ENCODE results near the gene SLC39A2. TPM values are rescaled to one million over a fixed set of nuclear protein-coding genes. Genes with fewer than 3 reads are reported as not detected.
A peak's percentile ranks its signal among the peaks of the same experiment; 100 is the strongest.

Gene SLC39A2
- total RNA-seq, 1 experiment from 2014 or later, result 0.88 TPM

DNA sequence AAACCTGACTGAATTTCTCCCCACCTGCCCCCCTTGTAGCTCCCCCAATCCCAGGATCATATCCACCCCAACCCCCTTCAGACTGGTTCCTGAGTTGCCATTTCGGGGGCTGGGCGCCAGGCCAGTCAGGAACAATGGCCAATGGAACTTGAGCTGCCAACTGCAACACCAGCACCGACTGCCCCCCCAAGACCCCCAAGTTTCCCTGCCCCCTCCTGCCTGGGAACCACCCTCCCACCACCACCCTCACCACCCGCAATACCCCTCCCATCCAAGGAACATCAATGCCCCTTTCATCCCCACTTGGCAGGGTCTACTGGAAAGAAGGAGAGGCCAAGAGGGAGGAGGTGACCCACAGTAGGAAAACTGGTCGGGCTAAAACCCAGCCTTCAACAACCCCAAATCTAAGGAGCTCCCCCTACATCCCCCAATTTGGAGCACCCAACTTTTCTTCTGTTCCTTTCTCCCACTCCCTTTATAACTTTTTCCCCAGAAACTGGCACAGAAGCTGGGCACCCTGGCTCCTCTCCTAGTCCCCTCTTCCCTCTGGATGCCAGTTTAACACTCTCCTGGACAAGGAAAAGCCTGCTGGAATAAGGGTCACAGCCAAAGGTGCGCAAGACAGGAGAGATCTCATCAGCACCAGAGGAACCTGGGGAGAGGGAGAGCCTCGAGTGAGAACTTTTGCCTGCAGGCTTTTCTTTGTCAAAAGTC lies 27.3 kb downstream of the SLC39A2 start:
- H3K36me3 Mint-ChIP-seq (ENCODE audit: insufficient read depth, unreplicated experiment), result no peaks in the 10 kb centered on the region
- ChIA-PET POLR2A (no interaction called here), CTCF (interaction anchor here (0.6 to 2.3 kb wide), 2 partner anchors 12 kb away, joined by 3 to 9 read pairs; no protein-coding TSS in a partner anchor)
- no peaks in the 10 kb centered on the region for H3K27me3 Mint-ChIP-seq (ENCODE audit: insufficient read depth, unreplicated experiment)
- no TSS peak for BruUV-seq (replicated peaks)
- Histone ChIP-seq H3K27me3 (replicated peaks; ENCODE audit: control insufficient read depth, insufficient read depth, low read length) (no peaks in the 10 kb centered on the region), H3K36me3 (ENCODE audit: control insufficient read depth, insufficient read depth, low read length) (no peaks in the 10 kb centered on the region), H3K4me3 (ENCODE audit: low read depth, low read length) (no peak overlapping the region), H3K4me1 (peaks cover 15% of the 10 kb centered on the region), H3K9me3 (no peaks in the 10 kb centered on the region)
- DNase-seq, result no peak
- H3K4me3 Mint-ChIP-seq (ENCODE audit: unreplicated experiment), result no peak overlapping the region
- TF ChIP-seq, protein P1, sequence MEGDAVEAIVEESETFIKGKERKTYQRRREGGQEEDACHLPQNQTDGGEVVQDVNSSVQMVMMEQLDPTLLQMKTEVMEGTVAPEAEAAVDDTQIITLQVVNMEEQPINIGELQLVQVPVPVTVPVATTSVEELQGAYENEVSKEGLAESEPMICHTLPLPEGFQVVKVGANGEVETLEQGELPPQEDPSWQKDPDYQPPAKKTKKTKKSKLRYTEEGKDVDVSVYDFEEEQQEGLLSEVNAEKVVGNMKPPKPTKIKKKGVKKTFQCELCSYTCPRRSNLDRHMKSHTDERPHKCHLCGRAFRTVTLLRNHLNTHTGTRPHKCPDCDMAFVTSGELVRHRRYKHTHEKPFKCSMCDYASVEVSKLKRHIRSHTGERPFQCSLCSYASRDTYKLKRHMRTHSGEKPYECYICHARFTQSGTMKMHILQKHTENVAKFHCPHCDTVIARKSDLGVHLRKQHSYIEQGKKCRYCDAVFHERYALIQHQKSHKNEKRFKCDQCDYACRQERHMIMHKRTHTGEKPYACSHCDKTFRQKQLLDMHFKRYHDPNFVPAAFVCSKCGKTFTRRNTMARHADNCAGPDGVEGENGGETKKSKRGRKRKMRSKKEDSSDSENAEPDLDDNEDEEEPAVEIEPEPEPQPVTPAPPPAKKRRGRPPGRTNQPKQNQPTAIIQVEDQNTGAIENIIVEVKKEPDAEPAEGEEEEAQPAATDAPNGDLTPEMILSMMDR (IDR thresholded peaks at IDR 0.05; ENCODE audit: insufficient read depth in 1 of 2, low read depth in 1 of 2, low read length in 1 of 2, severe bottlenecking in 1 of 2, unreplicated experiment in 1 of 2), result no peak
- peak overlapping the region; percentile 15 for H3K27ac Mint-ChIP-seq (ENCODE audit: unreplicated experiment)
- H3K4me1 Mint-ChIP-seq (ENCODE audit: low read depth, unreplicated experiment), result peaks cover 18% of the 10 kb centered on the region
- intact Hi-C loops (cut with micrococcal nuclease; ENCODE audit: unreplicated experiment), result no loop called here
- no peaks in the 10 kb centered on the region for H3K9me3 Mint-ChIP-seq (ENCODE audit: unreplicated experiment)

DNA sequence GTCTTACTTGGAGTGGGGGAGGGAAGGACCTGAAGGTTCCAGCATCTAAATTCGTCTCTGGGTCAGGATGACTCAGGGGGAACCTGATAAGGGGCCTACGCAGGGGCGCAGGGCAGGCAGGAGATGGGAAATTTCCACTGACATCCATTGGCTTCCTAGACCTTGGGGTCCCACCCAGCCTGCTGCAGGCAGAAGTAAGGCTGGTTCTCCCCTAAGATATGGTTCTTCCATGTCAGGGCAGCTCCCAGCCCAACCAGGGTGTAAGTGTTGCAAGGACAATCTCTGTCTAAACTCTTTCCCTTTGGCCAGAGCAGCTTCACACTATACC lies 27.9 kb downstream of the SLC39A2 start:
- Histone ChIP-seq H3K4me3 (ENCODE audit: low read depth, low read length) (no peak overlapping the region), H3K9me3 (no peaks in the 10 kb centered on the region), H3K36me3 (ENCODE audit: control insufficient read depth, insufficient read depth, low read length) (no peaks in the 10 kb centered on the region), H3K27me3 (replicated peaks; ENCODE audit: control insufficient read depth, insufficient read depth, low read length) (no peaks in the 10 kb centered on the region), H3K4me1 (peaks cover 15% of the 10 kb centered on the region)
- BruUV-seq (replicated peaks), result no TSS peak
- peak overlapping the region; percentile 15 for H3K27ac Mint-ChIP-seq (ENCODE audit: unreplicated experiment)
- H3K9me3 Mint-ChIP-seq (ENCODE audit: unreplicated experiment), result no peaks in the 10 kb centered on the region
- H3K4me1 Mint-ChIP-seq (ENCODE audit: low read depth, unreplicated experiment), result peaks cover 18% of the 10 kb centered on the region
- no peak overlapping the region for H3K4me3 Mint-ChIP-seq (ENCODE audit: unreplicated experiment)
- H3K36me3 Mint-ChIP-seq (ENCODE audit: insufficient read depth, unreplicated experiment), result no peaks in the 10 kb centered on the region
- intact Hi-C loops (cut with micrococcal nuclease; ENCODE audit: unreplicated experiment), result no loop called here
- TF ChIP-seq, protein P1 (IDR thresholded peaks at IDR 0.05; ENCODE audit: insufficient read depth in 1 of 2, low read depth in 1 of 2, low read length in 1 of 2, severe bottlenecking in 1 of 2, unreplicated experiment in 1 of 2), result no peak
- POLR2A ChIA-PET, result no interaction called here
- no peaks in the 10 kb centered on the region for H3K27me3 Mint-ChIP-seq (ENCODE audit: insufficient read depth, unreplicated experiment)
- CTCF ChIA-PET, result interaction anchor here (1.4 to 2.3 kb wide), 2 partner anchors 12 to 56 kb away, joined by 6 to 9 read pairs; no protein-coding TSS in a partner anchor
- DNase-seq, result no peak

DNA sequence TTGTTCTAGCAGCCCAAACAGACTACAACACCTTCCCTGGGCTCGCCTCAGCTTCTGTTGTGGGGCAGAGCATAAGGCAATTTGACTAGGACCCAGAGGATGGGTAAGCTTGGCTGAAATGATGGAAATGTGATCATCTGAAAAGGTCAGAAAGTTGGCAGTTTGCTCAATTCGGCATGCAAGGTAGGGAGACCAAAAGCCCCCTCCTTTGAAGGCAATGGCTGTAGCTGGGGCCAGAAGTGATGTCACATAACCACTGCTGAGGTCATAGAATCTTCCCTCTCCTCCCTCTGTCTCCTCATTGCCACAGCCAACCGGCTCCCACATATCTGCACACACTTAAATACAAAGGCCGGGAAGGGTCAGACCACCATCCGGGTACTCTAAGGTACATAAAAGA lies 30.8 kb downstream of the SLC39A2 start, which contains the start of gene TPPP2:
Gene TPPP2, plus strand, starts transcription at position 301 of the 400 bp plus-strand sequence. CDS start 365 bp downstream, outside the sequence.
- no peaks in the 10 kb centered on the region for H3K36me3 Mint-ChIP-seq (ENCODE audit: insufficient read depth, unreplicated experiment)
- TF ChIP-seq, protein P1 (IDR thresholded peaks at IDR 0.05; ENCODE audit: insufficient read depth in 1 of 2, low read depth in 1 of 2, low read length in 1 of 2, severe bottlenecking in 1 of 2, unreplicated experiment in 1 of 2), result no peak
- intact Hi-C loops (cut with micrococcal nuclease; ENCODE audit: unreplicated experiment), result no loop called here
- Histone ChIP-seq H3K9me3 (no peaks in the 10 kb centered on the region), H3K4me1 (peaks cover 9% of the 10 kb centered on the region; the same call in 1 of the 2 replicates), H3K4me3 (ENCODE audit: low read depth, low read length) (no peak within 1 kb of the TSS), H3K27me3 (replicated peaks; ENCODE audit: control insufficient read depth, insufficient read depth, low read length) (no peaks in the 10 kb centered on the region), H3K36me3 (ENCODE audit: control insufficient read depth, insufficient read depth, low read length) (no peaks in the 10 kb centered on the region)
- POLR2A ChIA-PET, result no interaction called here
- no peak within 1 kb of the TSS for H3K27ac Mint-ChIP-seq (ENCODE audit: unreplicated experiment)
- no TSS peak for BruUV-seq (replicated peaks)
- CTCF ChIA-PET, result no interaction called here
- H3K27me3 Mint-ChIP-seq (ENCODE audit: insufficient read depth, unreplicated experiment), result no peaks in the 10 kb centered on the region
- H3K9me3 Mint-ChIP-seq (ENCODE audit: unreplicated experiment), result no peaks in the 10 kb centered on the region
- H3K4me3 Mint-ChIP-seq (ENCODE audit: unreplicated experiment), result no peak within 1 kb of the TSS
- no peak for DNase-seq
- peaks cover 7% of the 10 kb centered on the region for H3K4me1 Mint-ChIP-seq (ENCODE audit: low read depth, unreplicated experiment)

Data from Caco-2 (cell line).